ENCODE data around the gene GNAZ.

GNAZ gene

DNA sequence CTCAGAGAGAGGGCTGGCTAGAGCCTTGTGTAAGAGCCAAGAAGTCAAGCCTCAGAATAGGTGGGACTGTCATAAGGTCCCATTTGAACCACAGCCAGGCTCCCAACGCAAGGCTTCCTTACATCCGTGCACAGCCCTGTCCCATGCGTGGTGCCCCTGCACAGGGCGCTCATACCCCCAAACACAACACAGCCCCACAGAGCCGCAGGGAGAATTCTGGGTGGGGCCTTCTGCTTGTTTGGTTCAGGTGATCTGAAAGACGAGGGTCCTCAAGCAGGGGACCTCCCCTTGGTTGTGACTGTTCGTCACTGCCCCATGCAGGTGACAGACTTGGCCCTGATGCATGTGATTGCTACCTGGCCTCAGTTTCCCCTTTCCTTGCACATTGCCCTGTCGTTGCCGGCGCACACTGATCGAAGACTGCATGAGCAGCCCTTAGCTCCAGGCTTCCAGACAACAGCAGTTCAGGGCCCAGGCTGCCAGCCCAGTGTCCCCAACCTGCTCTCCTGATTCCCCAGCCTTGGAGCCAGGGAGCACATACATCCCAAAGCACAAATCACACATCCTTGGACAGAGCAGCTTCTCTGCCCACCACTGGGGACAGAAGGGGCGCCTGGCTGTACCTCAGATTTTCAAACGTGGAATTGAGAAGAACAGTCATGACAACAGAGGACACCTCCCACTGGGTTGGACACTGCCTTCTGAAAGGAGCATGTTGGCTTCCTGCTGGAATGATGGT, 22.1 kb downstream of the GNAZ start:
- no peaks in the 10 kb centered on the region for H3K4me1 ChIP-seq (ENCODE audit: insufficient read depth, low read length)
- H3K27me3 ChIP-seq (ENCODE audit: control insufficient read depth in 1 of 2, insufficient read depth in 2 of 2, low read length in 2 of 2) = no peaks in the 10 kb centered on the region
- H3K4me3 ChIP-seq (ENCODE audit: low read depth in 1 of 2, low read length in 2 of 2) = no peak overlapping the region
- no peaks in the 10 kb centered on the region for H3K9me3 ChIP-seq (ENCODE audit: low read length)
- H3K36me3 ChIP-seq (ENCODE audit: insufficient read depth, low read length) = no peaks in the 10 kb centered on the region
- no peak overlapping the region for H3K9ac ChIP-seq (ENCODE audit: low read length)
- H3K27ac ChIP-seq (ENCODE audit: low read depth, low read length) = no peak overlapping the region

DNA sequence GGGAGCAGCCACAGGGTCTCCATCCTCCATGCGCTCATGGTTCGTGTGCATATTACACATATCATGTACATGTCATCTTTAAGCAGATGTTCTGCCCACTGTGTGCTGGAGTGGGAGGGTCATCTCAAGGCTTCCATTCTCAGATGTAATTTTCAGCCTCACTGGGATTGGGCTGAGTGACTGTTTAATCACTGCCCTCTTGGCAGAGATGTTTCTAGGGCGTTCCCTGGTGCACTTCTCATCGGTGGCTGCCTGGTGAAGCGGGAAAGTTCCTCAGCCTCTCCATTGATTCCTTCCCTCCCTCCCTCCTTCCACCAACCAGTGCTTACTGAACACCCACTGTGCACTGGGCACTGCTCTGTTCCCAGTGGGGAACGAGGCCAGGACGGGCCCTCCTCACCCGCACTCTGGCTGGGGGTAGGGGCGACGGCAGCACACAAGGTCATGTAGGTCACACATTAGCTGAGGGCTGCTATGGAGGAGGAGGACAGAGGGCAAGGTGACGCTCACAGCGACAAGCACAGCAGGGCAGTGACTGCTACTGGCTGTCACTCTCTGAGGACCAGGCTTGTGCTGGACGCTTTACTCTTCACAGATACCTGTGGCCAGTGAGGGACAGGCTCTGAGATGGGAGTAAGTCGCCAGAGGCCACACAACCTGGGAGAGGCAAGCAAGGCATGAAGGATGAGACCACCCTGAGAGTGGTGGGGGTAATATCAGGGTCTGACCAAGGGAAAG, 22.9 kb downstream of the GNAZ start:
- Histone ChIP-seq H3K27ac (ENCODE audit: low read depth, low read length) (no peak overlapping the region), H3K9me3 (ENCODE audit: low read length) (no peaks in the 10 kb centered on the region), H3K4me3 (ENCODE audit: low read depth in 1 of 2, low read length in 2 of 2) (no peak overlapping the region), H3K27me3 (ENCODE audit: control insufficient read depth in 1 of 2, insufficient read depth in 2 of 2, low read length in 2 of 2) (no peaks in the 10 kb centered on the region), H3K36me3 (ENCODE audit: insufficient read depth, low read length) (no peaks in the 10 kb centered on the region), H3K4me1 (ENCODE audit: insufficient read depth, low read length) (peaks cover 4% of the 10 kb centered on the region), H3K9ac (ENCODE audit: low read length) (no peak overlapping the region)

GRCh38 chr22:23094260-23094659, 23.9 kb downstream of the GNAZ start:
- Histone ChIP-seq H3K27ac (ENCODE audit: low read depth, low read length) (no peak overlapping the region), H3K4me1 (ENCODE audit: insufficient read depth, low read length) (peaks cover 14% of the 10 kb centered on the region), H3K4me3 (ENCODE audit: low read depth in 1 of 2, low read length in 2 of 2) (no peak overlapping the region), H3K9me3 (ENCODE audit: low read length) (no peaks in the 10 kb centered on the region), H3K36me3 (ENCODE audit: insufficient read depth, low read length) (no peaks in the 10 kb centered on the region), H3K27me3 (ENCODE audit: control insufficient read depth in 1 of 2, insufficient read depth in 2 of 2, low read length in 2 of 2) (no peaks in the 10 kb centered on the region), H3K9ac (ENCODE audit: low read length) (no peak overlapping the region)

DNA sequence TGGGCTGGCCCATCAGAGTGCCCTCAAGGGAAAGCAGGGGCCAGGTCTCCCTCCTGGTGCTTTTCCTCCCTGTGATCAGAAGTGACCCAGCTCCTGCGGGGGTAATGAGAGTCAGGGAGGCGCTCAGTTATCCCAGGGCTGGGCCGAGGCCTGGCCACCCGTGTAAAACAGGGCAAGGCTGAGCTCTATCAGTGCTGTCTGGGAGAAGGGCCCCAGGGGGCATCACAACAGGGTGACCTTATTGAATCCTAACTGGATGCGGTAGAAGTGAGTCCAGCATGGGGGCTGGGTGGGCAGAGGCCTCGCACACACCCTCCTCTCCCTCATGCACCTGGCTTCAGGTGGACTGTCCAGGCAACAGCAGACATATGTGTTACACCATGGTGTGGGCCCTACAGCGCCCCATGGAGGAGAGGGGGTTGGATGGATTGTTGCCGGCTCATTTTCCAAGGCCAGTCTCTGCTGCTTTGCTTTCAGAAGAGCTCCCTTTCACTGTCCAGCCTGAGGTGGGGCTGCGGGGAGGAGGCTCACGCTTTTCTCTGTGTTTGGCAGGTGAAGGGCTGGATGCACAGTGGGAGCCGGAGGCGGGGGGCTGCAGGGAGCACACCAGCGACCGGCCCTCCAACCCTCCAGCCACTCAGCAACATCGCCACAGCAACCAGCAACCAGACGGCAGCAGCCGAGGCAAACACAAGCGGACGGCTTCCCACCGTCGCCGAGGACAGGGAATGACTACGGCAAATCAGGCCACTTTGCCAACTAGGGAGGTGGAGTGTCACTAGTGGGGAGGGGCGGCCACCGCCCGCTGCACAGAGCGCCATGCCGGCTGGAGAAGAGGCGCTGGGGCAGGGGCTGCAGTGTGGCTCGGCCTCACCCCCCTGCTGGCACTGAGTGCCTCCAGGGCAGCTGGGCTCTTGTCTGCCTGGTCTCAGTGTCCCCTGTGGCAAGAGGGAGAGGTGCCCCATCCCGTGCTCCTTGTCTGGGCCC, 24.7 kb downstream of the GNAZ start:
- Histone ChIP-seq H3K36me3 (ENCODE audit: insufficient read depth, low read length) (no peaks in the 10 kb centered on the region), H3K27ac (ENCODE audit: low read depth, low read length) (no peak overlapping the region), H3K4me1 (ENCODE audit: insufficient read depth, low read length) (peaks cover 19% of the 10 kb centered on the region), H3K9me3 (ENCODE audit: low read length) (no peaks in the 10 kb centered on the region), H3K4me3 (ENCODE audit: low read depth in 1 of 2, low read length in 2 of 2) (no peak overlapping the region), H3K27me3 (ENCODE audit: control insufficient read depth in 1 of 2, insufficient read depth in 2 of 2, low read length in 2 of 2) (no peaks in the 10 kb centered on the region), H3K9ac (ENCODE audit: low read length) (no peak overlapping the region)

- peaks cover 19% of the 10 kb centered on the region for H3K4me1 ChIP-seq (ENCODE audit: insufficient read depth, low read length)
Measured at GRCh38 chr22:23095733-23096342, 25.5 kb downstream of the GNAZ start.

DNA sequence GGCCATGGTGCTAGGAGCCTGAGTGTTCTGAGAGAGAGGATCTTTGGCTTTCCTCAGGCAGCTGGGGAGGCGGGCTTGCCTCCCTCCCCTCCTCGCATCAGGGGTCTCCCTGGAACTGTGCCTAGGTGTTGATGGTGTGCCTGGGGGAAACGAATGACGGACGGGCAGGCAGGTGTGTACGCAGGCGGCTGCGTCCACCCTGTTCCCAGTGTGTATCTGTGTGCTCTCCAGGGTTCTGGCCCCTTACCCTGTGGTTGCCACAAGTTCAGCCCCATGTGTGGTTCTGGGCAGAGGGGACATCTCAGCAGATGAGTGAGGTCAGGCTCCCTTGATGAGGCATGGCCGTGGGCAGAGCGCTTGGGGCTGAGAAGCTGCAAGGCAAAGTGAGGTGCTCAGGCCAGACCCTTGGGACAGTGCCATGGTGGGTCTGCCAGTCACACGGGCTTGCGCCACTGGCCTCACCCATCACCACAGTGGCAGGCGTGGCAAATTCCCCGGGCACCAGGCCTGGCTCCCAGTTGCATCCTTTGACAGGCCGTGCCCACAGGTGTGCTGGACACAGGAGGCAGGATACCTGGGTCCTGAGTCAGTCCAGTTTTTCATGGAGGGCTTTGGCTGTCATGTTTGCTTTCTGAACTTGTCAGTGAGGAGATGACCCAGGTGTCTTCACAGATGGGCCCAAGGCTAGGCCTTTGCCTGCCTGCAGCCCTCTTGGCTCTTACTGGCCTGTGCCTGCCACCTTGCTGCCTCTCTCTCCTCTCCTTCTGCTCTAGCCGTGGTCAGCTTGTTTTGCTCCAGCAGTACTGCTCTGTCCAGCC, 27.3 kb downstream of the GNAZ start:
- no peaks in the 10 kb centered on the region for H3K36me3 ChIP-seq (ENCODE audit: insufficient read depth, low read length)

More at GRCh38 chr22:23095733-23096342, 25.5 kb downstream of the GNAZ start:
- no peaks in the 10 kb centered on the region for H3K9me3 ChIP-seq (ENCODE audit: low read length)
- H3K27me3 ChIP-seq (ENCODE audit: control insufficient read depth in 1 of 2, insufficient read depth in 2 of 2, low read length in 2 of 2) = no peaks in the 10 kb centered on the region
- H3K27ac ChIP-seq (ENCODE audit: low read depth, low read length) = no peak overlapping the region
- no peak overlapping the region for H3K4me3 ChIP-seq (ENCODE audit: low read depth in 1 of 2, low read length in 2 of 2)
- H3K9ac ChIP-seq (ENCODE audit: low read length) = no peak overlapping the region
- no peaks in the 10 kb centered on the region for H3K36me3 ChIP-seq (ENCODE audit: insufficient read depth, low read length)

DNA sequence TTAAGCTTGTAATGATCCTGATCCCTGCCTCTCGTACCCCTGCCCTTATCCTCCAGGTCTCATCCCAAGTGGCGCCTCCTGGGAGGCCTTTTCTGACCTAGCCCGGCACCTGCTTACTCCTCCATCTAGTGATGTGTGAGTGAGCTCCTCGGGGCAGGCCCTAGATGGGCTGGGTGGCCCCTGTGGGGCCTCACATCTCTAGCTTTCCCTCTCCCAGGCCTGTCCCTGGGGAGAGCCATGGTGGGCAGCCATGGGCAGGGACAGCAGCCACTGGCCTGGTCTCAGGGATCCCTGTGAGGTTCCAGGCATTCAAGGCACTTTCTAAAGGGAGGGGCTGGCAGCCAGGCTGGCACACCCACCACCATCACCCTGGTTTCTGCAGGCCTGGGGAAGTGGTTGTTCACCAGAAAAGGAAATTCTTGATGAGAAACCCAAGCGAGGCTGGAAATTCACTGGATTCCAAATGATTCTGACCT, 27.9 kb downstream of the GNAZ start:
- Histone ChIP-seq H3K9ac (ENCODE audit: low read length) (peak overlapping the region; percentile 21), H3K27ac (ENCODE audit: low read depth, low read length) (peak overlapping the region; percentile 28)

More for the DNA sequence above, 27.3 kb downstream of the GNAZ start:
- H3K9ac ChIP-seq (ENCODE audit: low read length) = peak overlapping the region; percentile 21
- H3K4me1 ChIP-seq (ENCODE audit: insufficient read depth, low read length) = peaks cover 19% of the 10 kb centered on the region
- H3K4me3 ChIP-seq (ENCODE audit: low read depth in 1 of 2, low read length in 2 of 2) = no peak overlapping the region
- no peaks in the 10 kb centered on the region for H3K9me3 ChIP-seq (ENCODE audit: low read length)
- H3K27ac ChIP-seq (ENCODE audit: low read depth, low read length) = peak overlapping the region; percentile 28
- no peaks in the 10 kb centered on the region for H3K27me3 ChIP-seq (ENCODE audit: control insufficient read depth in 1 of 2, insufficient read depth in 2 of 2, low read length in 2 of 2)

GRCh38 chr22:23098718-23099530, 28.6 kb downstream of the GNAZ start:
- H3K36me3 ChIP-seq (ENCODE audit: insufficient read depth, low read length) = no peaks in the 10 kb centered on the region
- H3K27me3 ChIP-seq (ENCODE audit: control insufficient read depth in 1 of 2, insufficient read depth in 2 of 2, low read length in 2 of 2) = no peaks in the 10 kb centered on the region
- no peak overlapping the region for H3K9ac ChIP-seq (ENCODE audit: low read length)
- peak overlapping the region; percentile 53 for H3K27ac ChIP-seq (ENCODE audit: low read depth, low read length)
- H3K4me3 ChIP-seq (ENCODE audit: low read depth in 1 of 2, low read length in 2 of 2) = no peak overlapping the region
- peaks cover 19% of the 10 kb centered on the region for H3K4me1 ChIP-seq (ENCODE audit: insufficient read depth, low read length)
- H3K9me3 ChIP-seq (ENCODE audit: low read length) = no peaks in the 10 kb centered on the region

More for the DNA sequence above, 27.9 kb downstream of the GNAZ start:
- Histone ChIP-seq H3K4me3 (ENCODE audit: low read depth in 1 of 2, low read length in 2 of 2) (no peak overlapping the region), H3K4me1 (ENCODE audit: insufficient read depth, low read length) (peaks cover 19% of the 10 kb centered on the region), H3K9me3 (ENCODE audit: low read length) (no peaks in the 10 kb centered on the region), H3K27me3 (ENCODE audit: control insufficient read depth in 1 of 2, insufficient read depth in 2 of 2, low read length in 2 of 2) (no peaks in the 10 kb centered on the region), H3K36me3 (ENCODE audit: insufficient read depth, low read length) (no peaks in the 10 kb centered on the region)

GRCh38 chr22:23099531-23099804, 29.1 kb downstream of the GNAZ start:
- no peak overlapping the region for H3K4me3 ChIP-seq (ENCODE audit: low read depth in 1 of 2, low read length in 2 of 2)
- no peaks in the 10 kb centered on the region for H3K36me3 ChIP-seq (ENCODE audit: insufficient read depth, low read length)
- H3K27ac ChIP-seq (ENCODE audit: low read depth, low read length) = peak overlapping the region; percentile 53
- no peaks in the 10 kb centered on the region for H3K27me3 ChIP-seq (ENCODE audit: control insufficient read depth in 1 of 2, insufficient read depth in 2 of 2, low read length in 2 of 2)
- H3K9ac ChIP-seq (ENCODE audit: low read length) = no peak overlapping the region
- no peaks in the 10 kb centered on the region for H3K9me3 ChIP-seq (ENCODE audit: low read length)
- peaks cover 19% of the 10 kb centered on the region for H3K4me1 ChIP-seq (ENCODE audit: insufficient read depth, low read length)

Data from muscle layer of colon (tissue), 2 donors.